ENCODE data around the gene ACER2. TPM values are rescaled to one million over a fixed set of nuclear protein-coding genes. Genes with fewer than 3 reads are reported as not detected.

ACER2 gene
- total RNA-seq, 6 experiments from 2014 or later: 1.8 to 9.1 (median 3.7) TPM

DNA sequence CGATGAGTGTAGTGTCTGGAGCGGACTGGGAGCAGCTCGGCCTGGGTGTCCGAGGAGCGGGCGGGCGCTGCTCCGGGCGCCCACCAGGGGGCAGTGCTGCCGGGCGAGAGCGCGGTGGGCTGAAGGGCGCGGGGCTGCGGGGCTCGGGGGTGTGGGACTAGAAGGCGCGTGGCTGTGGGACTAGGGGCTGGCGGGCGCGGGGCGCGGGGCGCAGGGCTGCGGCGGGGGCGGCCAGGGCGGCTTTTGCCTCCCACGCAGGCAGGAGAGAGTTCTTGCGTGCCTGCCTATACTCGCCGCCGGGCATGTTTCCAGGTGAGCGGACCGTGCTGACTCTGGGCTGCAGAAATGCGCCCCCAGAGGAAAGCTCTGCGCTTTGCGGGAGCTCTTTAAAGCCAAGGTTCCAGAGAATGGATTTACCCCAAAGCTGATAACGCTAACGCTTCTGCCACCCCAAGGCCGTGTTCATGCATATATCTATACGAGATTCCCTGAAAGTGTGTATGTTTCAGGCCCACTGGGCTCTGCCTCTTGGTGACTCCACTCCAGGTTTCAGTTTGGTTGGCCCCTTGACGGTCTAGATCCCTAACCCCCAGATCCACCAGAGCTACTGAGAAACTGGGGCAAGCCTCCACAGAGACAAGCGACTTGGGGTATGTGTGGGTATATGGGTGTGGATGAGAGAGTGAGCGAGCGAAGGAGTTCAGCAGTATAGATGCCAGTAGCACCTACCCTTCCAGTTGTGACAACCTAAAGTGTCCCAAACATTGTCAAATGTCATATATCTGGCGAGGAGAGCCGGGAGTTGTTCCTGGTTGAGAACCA, 56.2 kb downstream of the ACER2 start:
- peaks cover 0 to 8% (median 0%) of the 10 kb centered on the region in 4 donors for H3K4me1 ChIP-seq
- no peak for TF ChIP-seq POLR2A (IDR thresholded peaks at IDR 0.05)
- TF ChIP-seq, protein P1, sequence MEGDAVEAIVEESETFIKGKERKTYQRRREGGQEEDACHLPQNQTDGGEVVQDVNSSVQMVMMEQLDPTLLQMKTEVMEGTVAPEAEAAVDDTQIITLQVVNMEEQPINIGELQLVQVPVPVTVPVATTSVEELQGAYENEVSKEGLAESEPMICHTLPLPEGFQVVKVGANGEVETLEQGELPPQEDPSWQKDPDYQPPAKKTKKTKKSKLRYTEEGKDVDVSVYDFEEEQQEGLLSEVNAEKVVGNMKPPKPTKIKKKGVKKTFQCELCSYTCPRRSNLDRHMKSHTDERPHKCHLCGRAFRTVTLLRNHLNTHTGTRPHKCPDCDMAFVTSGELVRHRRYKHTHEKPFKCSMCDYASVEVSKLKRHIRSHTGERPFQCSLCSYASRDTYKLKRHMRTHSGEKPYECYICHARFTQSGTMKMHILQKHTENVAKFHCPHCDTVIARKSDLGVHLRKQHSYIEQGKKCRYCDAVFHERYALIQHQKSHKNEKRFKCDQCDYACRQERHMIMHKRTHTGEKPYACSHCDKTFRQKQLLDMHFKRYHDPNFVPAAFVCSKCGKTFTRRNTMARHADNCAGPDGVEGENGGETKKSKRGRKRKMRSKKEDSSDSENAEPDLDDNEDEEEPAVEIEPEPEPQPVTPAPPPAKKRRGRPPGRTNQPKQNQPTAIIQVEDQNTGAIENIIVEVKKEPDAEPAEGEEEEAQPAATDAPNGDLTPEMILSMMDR (IDR thresholded peaks at IDR 0.05): peak; percentile 68 to 90 (median 79)
- intact Hi-C loops (cut with DNase I): no loop called here
- H3K9me3 ChIP-seq: no peaks in the 10 kb centered on the region
- peak overlapping the region; percentile 46 to 60 (median 53) for H3K4me3 ChIP-seq
- no peak overlapping the region for H3K27ac ChIP-seq
- no peaks in the 10 kb centered on the region for H3K27me3 ChIP-seq
- peak; percentile 97 to 99 (median 98) for ATAC-seq
- 54% methylated on average over 11 of the region's 49 CpGs for WGBS (ENCODE audit: insufficient coverage, low coverage, low lambda C conversion rate, missing lambda C conversion rate)
- DNase-seq: peak; percentile 79 to 86 (median 80)
- no peaks in the 10 kb centered on the region for H3K36me3 ChIP-seq

DNA sequence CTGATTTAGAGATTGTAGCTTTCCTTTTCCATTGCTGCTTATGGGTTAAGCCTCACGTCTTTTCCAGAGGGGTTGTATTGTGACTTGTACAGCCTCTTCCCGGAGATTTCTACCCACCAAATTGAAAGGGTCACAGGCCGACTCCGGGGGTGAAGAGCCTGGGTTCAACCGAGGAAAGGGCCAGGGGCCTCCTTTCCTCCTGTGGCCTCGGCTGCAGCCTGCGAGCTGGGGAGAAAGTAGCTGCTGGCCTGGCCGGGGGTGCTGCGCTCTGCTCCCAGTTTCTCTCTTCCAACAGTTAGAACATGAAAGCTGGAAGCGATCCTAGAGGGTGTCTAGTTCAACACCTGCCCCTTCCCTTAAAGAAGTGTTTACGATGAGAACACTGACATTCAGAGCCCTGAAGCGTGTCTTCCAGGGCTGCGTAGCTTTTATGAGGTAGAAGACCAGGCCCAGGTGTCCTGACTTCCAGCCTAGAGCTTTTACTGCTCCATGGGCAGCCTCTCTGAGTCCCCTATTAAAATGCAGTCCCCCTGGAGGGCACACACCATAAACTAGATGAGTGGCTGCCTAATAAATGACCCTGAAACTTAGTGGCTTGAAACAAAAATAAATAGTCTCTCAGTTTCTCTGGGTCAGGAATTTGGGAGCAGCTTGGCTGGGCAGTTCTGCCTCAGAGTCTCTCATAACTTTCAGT, 56.9 kb downstream of the ACER2 start:
- H3K36me3 ChIP-seq: no peaks in the 10 kb centered on the region
- H3K4me1 ChIP-seq: peaks cover 0 to 8% (median 0%) of the 10 kb centered on the region in 4 donors
- ATAC-seq (no peak), DNase-seq (no peak)
- TF ChIP-seq, protein P1 (IDR thresholded peaks at IDR 0.05): no peak
- TF ChIP-seq POLR2A (IDR thresholded peaks at IDR 0.05): no peak
- no peaks in the 10 kb centered on the region for H3K9me3 ChIP-seq
- no peaks in the 10 kb centered on the region for H3K27me3 ChIP-seq
- no peak overlapping the region for H3K27ac ChIP-seq
- intact Hi-C loops (cut with DNase I): no loop called here
- 97% methylated on average over 6 of the region's 13 CpGs for WGBS (ENCODE audit: insufficient coverage, low coverage, low lambda C conversion rate, missing lambda C conversion rate)
- no peak overlapping the region for H3K4me3 ChIP-seq

DNA sequence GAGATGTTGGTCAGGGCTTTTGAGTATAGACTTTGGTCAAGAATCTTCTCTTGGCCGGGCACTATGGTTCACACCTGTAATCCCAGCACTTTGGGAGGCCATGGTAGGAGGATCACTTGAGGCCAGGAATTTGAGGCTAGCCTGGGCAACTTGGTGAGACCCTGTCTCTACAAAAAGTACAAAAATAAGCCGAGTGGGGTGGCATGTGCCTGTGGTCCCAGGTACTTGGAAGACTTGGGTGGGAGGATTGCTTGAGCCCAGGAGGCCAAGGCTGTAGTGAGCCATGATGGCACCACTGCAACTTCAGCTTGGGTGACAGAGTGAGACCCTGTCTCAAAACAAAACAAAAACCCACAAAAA, 57.5 kb downstream of the ACER2 start:
- ATAC-seq (no peak), DNase-seq (no peak)
- Histone ChIP-seq H3K4me1 (peaks cover 0 to 8% (median 0%) of the 10 kb centered on the region in 4 donors), H3K36me3 (no peaks in the 10 kb centered on the region), H3K9me3 (no peaks in the 10 kb centered on the region), H3K27me3 (no peaks in the 10 kb centered on the region), H3K4me3 (no peak overlapping the region), H3K27ac (no peak overlapping the region)
- no peak for TF ChIP-seq POLR2A (IDR thresholded peaks at IDR 0.05)
- intact Hi-C loops (cut with DNase I): no loop called here
- WGBS (ENCODE audit: insufficient coverage, low coverage, low lambda C conversion rate, missing lambda C conversion rate): 77% methylated on average over 2 of the region's 2 CpGs

DNA sequence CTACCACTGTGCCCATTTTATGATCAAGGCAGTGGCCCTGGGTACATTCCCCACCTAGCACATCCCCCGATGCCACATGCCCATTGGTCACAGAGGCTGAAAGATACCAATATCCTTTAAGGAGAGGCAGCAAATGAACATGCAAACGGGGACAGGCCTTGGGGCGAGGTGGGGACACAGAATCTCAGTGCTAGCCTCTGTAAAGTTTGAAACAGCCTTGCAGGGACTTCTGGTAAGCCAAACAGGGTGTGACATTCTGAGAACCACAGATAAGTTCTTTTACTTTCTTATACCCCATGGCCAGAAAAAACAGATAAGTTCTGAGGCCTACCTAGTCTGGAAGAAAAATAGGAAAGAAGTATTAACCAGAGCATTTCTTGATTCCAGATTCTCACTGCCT, 60.5 kb downstream of the ACER2 start:
- H3K27ac ChIP-seq: no peak overlapping the region
- TF ChIP-seq POLR2A (IDR thresholded peaks at IDR 0.05): no peak
- TF ChIP-seq, protein P1 (IDR thresholded peaks at IDR 0.05): no peak
- ATAC-seq (no peak), DNase-seq (no peak)
- H3K36me3 ChIP-seq: no peaks in the 10 kb centered on the region
- H3K9me3 ChIP-seq: no peaks in the 10 kb centered on the region
- H3K4me1 ChIP-seq: peaks cover 0 to 6% (median 0%) of the 10 kb centered on the region in 4 donors
- intact Hi-C loops (cut with DNase I): no loop called here
- H3K27me3 ChIP-seq: no peaks in the 10 kb centered on the region
- no peak overlapping the region for H3K4me3 ChIP-seq
- WGBS (ENCODE audit: insufficient coverage, low coverage, low lambda C conversion rate, missing lambda C conversion rate): 96% methylated on average over 3 of the region's 3 CpGs

DNA sequence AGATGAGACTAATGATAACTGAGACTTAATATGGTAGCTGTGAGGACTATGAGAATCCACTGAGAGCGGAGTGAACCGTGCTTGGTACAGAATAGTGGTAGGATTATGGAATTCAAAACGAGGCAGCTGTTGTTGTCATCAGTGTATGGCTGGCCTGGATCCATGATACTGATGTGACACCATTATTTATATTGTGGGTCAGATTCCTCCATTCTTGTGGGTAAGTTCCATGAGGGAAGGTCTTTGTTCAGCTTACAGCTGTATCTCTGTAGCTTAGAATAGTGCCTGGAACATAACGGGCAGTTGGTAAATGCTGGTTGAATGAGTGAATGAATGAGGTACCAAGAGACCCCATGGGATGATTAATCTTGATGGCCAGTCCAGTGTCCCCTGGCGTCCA, 61.8 kb downstream of the ACER2 start:
- H3K4me1 ChIP-seq: no peaks in the 10 kb centered on the region
- TF ChIP-seq, protein P1 (IDR thresholded peaks at IDR 0.05): no peak
- no peak for TF ChIP-seq POLR2A (IDR thresholded peaks at IDR 0.05)
- H3K4me3 ChIP-seq: no peak overlapping the region
- intact Hi-C loops (cut with DNase I): no loop called here
- H3K27ac ChIP-seq: no peak overlapping the region
- no peaks in the 10 kb centered on the region for H3K27me3 ChIP-seq
- no peaks in the 10 kb centered on the region for H3K9me3 ChIP-seq
- ATAC-seq (no peak), DNase-seq (no peak)
- WGBS (ENCODE audit: insufficient coverage, low coverage, low lambda C conversion rate, missing lambda C conversion rate): 51% methylated on average over 5 of the region's 5 CpGs
- H3K36me3 ChIP-seq: no peaks in the 10 kb centered on the region
